HG03354 (cell line): Measurements from ENCODE around the gene FYN.

Experiments
- ATAC-seq: cut with Tn5 transposase; IDR thresholded peaks from one replicate; pipeline ENCODE4 v1.9.1; 2021; ENCODE audit warnings: mild to moderate bottlenecking; ENCODE audit not compliant: unreplicated experiment, poor library complexity, severe bottlenecking

FYN gene

GRCh38 chr6:111626441-111626840 lies 246.8 kb downstream of the FYN start:
- ATAC-seq, result no peak

- no peak for ATAC-seq
These were observed 247.5 kb downstream of the FYN start for GRCh38 chr6:111625461-111626391.

GRCh38 chr6:111625099-111625416 lies 248.2 kb downstream of the FYN start:
- no peak for ATAC-seq

- no peak for ATAC-seq
These were observed 248.7 kb downstream of the FYN start for GRCh38 chr6:111624401-111625098.

GRCh38 chr6:111623046-111623718 lies 250.1 kb downstream of the FYN start:
- no peak for ATAC-seq

GRCh38 chr6:111620169-111620568 lies 253.1 kb downstream of the FYN start:
- no peak for ATAC-seq

GRCh38 chr6:111618407-111618806 lies 254.8 kb downstream of the FYN start:
- ATAC-seq, result no peak

- ATAC-seq, result no peak
These were observed 256.1 kb downstream of the FYN start for GRCh38 chr6:111617149-111617548.

- ATAC-seq, result no peak
These were observed 257.2 kb downstream of the FYN start for GRCh38 chr6:111615916-111616612.

- no peak for ATAC-seq
These were observed 258.2 kb downstream of the FYN start for GRCh38 chr6:111614833-111615582.

GRCh38 chr6:111612379-111612778 lies 260.9 kb downstream of the FYN start:
- no peak for ATAC-seq

- ATAC-seq, result no peak
These were observed 262.6 kb downstream of the FYN start for GRCh38 chr6:111610548-111611172.
